Lower leg skin (tissue), 3 donors: ENCODE measurements around the gene TTN.

Experiments
- CTCF ChIP-seq, 3 donors: fragments of 450-650 bp; IDR thresholded peaks; one replicate each; pipeline ENCODE4 v1.5.1; 2016; ENCODE audit warnings: antibody characterized with exemption in 3 of 3, mild to moderate bottlenecking in 3 of 3, moderate library complexity in 2 of 3
- POLR2A ChIP-seq, 2 donors: fragments of 450-650 bp; IDR thresholded peaks; one replicate each; pipeline ENCODE4 v1.6.1; 2016 to 2017; ENCODE audit warnings: antibody characterized with exemption in 2 of 2, mild to moderate bottlenecking in 1 of 2, moderate library complexity in 1 of 2

GRCh38 chr2:178574789-178575188 lies 232.4 kb downstream of the TTN start:
- TF ChIP-seq CTCF (IDR thresholded peaks at IDR 0.05) (no peak), POLR2A (IDR thresholded peaks at IDR 0.05) (no peak)
